ENCODE results near the gene NTF4. TPM values are rescaled to one million over a fixed set of nuclear protein-coding genes. Genes with fewer than 3 reads are reported as not detected.
A peak's percentile ranks its signal among the peaks of the same experiment; 100 is the strongest.

Gene NTF4
- total and polyA plus RNA-seq, 2 experiments from 2014 or later: 0.94 to 2.7 TPM

DNA sequence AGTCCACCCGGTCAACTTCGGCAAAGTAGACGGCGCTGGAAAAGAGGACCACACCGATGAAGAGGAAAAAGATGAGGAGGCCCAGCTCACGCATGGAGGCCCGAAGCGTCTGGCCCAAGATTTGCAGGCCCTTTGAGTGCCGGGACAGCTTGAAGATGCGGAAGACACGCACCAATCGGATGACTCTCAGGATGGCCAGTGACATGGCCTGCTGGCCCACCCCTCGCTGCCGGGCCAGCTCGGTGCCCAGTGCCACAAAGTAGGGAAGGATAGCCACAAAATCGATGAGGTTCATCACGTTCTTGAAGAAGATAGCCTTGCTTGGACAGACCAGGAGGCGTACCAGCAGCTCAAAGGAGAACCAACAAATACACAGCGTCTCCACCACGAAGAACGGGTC lies 5.8 kb upstream of the NTF4 start:
- Histone ChIP-seq H2AFZ (no peak overlapping the region), H4K20me1 (replicated peaks; ENCODE audit: insufficient read depth) (no peaks in the 10 kb centered on the region; the same call in 1 of the 2 replicates), H3F3A (replicated peaks; ENCODE audit: low read depth) (no peaks in the 10 kb centered on the region), H3K4me2 (no peak overlapping the region), H3K27ac (ENCODE audit: low read depth) (no peak overlapping the region), H3K79me2 (replicated peaks; ENCODE audit: insufficient read depth) (no peaks in the 10 kb centered on the region), H3K4me3 (no peak overlapping the region), H3K27me3 (ENCODE audit: insufficient read depth) (peaks cover 88% of the 10 kb centered on the region), H3K4me1 (ENCODE audit: insufficient read depth) (peaks cover 21% of the 10 kb centered on the region), H3K36me3 (ENCODE audit: insufficient read depth) (no peaks in the 10 kb centered on the region), H3K9me2 (ENCODE audit: insufficient read depth) (0 out of 2 replicates have a peak, but pooled peaks cover 6% of the 10 kb centered on the region)
- H3K27me3 Mint-ChIP-seq (ENCODE audit: insufficient read depth, low read depth, poor library complexity): peaks cover 75% of the 10 kb centered on the region
- H3K27ac Mint-ChIP-seq: no peak overlapping the region
- TF ChIP-seq CREB1 (CRISPR knock-in tag; IDR thresholded peaks at IDR 0.05; ENCODE audit: low read depth): no peak
- TF ChIP-seq, protein P1, sequence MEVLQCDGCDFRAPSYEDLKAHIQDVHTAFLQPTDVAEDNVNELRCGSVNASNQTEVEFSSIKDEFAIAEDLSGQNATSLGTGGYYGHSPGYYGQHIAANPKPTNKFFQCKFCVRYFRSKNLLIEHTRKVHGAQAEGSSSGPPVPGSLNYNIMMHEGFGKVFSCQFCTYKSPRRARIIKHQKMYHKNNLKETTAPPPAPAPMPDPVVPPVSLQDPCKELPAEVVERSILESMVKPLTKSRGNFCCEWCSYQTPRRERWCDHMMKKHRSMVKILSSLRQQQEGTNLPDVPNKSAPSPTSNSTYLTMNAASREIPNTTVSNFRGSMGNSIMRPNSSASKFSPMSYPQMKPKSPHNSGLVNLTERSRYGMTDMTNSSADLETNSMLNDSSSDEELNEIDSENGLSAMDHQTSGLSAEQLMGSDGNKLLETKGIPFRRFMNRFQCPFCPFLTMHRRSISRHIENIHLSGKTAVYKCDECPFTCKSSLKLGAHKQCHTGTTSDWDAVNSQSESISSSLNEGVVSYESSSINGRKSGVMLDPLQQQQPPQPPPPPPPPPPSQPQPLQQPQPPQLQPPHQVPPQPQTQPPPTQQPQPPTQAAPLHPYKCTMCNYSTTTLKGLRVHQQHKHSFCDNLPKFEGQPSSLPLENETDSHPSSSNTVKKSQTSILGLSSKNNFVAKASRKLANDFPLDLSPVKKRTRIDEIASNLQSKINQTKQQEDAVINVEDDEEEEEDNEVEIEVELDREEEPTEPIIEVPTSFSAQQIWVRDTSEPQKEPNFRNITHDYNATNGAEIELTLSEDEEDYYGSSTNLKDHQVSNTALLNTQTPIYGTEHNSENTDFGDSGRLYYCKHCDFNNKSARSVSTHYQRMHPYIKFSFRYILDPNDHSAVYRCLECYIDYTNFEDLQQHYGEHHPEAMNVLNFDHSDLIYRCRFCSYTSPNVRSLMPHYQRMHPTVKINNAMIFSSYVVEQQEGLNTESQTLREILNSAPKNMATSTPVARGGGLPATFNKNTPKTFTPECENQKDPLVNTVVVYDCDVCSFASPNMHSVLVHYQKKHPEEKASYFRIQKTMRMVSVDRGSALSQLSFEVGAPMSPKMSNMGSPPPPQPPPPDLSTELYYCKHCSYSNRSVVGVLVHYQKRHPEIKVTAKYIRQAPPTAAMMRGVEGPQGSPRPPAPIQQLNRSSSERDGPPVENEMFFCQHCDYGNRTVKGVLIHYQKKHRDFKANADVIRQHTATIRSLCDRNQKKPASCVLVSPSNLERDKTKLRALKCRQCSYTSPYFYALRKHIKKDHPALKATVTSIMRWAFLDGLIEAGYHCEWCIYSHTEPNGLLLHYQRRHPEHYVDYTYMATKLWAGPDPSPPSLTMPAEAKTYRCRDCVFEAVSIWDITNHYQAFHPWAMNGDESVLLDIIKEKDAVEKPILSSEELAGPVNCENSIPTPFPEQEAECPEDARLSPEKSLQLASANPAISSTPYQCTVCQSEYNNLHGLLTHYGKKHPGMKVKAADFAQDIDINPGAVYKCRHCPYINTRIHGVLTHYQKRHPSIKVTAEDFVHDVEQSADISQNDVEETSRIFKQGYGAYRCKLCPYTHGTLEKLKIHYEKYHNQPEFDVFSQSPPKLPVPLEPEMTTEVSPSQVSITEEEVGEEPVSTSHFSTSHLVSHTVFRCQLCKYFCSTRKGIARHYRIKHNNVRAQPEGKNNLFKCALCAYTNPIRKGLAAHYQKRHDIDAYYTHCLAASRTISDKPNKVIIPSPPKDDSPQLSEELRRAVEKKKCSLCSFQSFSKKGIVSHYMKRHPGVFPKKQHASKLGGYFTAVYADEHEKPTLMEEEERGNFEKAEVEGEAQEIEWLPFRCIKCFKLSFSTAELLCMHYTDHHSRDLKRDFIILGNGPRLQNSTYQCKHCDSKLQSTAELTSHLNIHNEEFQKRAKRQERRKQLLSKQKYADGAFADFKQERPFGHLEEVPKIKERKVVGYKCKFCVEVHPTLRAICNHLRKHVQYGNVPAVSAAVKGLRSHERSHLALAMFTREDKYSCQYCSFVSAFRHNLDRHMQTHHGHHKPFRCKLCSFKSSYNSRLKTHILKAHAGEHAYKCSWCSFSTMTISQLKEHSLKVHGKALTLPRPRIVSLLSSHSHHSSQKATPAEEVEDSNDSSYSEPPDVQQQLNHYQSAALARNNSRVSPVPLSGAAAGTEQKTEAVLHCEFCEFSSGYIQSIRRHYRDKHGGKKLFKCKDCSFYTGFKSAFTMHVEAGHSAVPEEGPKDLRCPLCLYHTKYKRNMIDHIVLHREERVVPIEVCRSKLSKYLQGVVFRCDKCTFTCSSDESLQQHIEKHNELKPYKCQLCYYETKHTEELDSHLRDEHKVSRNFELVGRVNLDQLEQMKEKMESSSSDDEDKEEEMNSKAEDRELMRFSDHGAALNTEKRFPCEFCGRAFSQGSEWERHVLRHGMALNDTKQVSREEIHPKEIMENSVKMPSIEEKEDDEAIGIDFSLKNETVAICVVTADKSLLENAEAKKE (CRISPR knock-in tag; IDR thresholded peaks at IDR 0.05): no peak
- no peak for TF ChIP-seq EZH2 (IDR thresholded peaks at IDR 0.05; ENCODE audit: low read depth, unreplicated experiment)
- no peak for DNase-seq (ENCODE audit: low spot score)
- peak overlapping the region; percentile 21; the same call in 1 of the 3 replicates for H3K4me3 Mint-ChIP-seq
- peaks cover 34% of the 10 kb centered on the region for H3K4me1 Mint-ChIP-seq
- peaks cover 10% of the 10 kb centered on the region for H3K36me3 Mint-ChIP-seq (ENCODE audit: low read depth)
- peaks cover 29% of the 10 kb centered on the region for H3K9me3 Mint-ChIP-seq
- ATAC-seq: no peak

DNA sequence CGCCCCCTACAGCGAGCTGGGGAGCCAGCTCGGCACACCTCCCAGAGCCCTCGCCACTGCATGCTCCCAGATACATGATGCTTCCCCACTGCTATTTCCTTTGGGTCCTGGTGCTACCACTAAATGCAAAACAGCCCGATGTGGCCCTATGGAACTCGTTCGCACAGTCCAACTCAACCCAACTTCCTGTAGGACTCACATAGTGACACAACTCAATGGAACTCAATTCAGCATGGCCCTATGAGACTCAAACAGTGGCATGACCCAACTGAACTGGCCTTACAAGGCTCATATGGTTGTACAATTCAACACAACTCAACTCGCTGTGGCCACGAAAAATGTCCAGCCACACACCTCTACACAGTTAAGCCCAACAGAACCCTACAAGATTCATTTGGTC lies 4.4 kb upstream of the NTF4 start:
- H3K4me1 Mint-ChIP-seq: peaks cover 39% of the 10 kb centered on the region
- Histone ChIP-seq H3K4me3 (no peak overlapping the region), H4K20me1 (replicated peaks; ENCODE audit: insufficient read depth) (no peaks in the 10 kb centered on the region; the same call in 1 of the 2 replicates), H3K36me3 (ENCODE audit: insufficient read depth) (no peaks in the 10 kb centered on the region), H3K79me2 (replicated peaks; ENCODE audit: insufficient read depth) (no peaks in the 10 kb centered on the region), H2AFZ (no peak overlapping the region), H3K4me1 (ENCODE audit: insufficient read depth) (peaks cover 29% of the 10 kb centered on the region), H3K9me2 (ENCODE audit: insufficient read depth) (0 out of 2 replicates have a peak, but pooled peaks cover 6% of the 10 kb centered on the region), H3K27ac (ENCODE audit: low read depth) (no peak overlapping the region), H3F3A (replicated peaks; ENCODE audit: low read depth) (no peaks in the 10 kb centered on the region), H3K27me3 (ENCODE audit: insufficient read depth) (peaks cover 85% of the 10 kb centered on the region), H3K4me2 (no peak overlapping the region)
- H3K36me3 Mint-ChIP-seq (ENCODE audit: low read depth): peaks cover 10% of the 10 kb centered on the region
- TF ChIP-seq, protein P2, sequence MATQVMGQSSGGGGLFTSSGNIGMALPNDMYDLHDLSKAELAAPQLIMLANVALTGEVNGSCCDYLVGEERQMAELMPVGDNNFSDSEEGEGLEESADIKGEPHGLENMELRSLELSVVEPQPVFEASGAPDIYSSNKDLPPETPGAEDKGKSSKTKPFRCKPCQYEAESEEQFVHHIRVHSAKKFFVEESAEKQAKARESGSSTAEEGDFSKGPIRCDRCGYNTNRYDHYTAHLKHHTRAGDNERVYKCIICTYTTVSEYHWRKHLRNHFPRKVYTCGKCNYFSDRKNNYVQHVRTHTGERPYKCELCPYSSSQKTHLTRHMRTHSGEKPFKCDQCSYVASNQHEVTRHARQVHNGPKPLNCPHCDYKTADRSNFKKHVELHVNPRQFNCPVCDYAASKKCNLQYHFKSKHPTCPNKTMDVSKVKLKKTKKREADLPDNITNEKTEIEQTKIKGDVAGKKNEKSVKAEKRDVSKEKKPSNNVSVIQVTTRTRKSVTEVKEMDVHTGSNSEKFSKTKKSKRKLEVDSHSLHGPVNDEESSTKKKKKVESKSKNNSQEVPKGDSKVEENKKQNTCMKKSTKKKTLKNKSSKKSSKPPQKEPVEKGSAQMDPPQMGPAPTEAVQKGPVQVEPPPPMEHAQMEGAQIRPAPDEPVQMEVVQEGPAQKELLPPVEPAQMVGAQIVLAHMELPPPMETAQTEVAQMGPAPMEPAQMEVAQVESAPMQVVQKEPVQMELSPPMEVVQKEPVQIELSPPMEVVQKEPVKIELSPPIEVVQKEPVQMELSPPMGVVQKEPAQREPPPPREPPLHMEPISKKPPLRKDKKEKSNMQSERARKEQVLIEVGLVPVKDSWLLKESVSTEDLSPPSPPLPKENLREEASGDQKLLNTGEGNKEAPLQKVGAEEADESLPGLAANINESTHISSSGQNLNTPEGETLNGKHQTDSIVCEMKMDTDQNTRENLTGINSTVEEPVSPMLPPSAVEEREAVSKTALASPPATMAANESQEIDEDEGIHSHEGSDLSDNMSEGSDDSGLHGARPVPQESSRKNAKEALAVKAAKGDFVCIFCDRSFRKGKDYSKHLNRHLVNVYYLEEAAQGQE (IDR thresholded peaks at IDR 0.05; ENCODE audit: unreplicated experiment): no peak
- DNase-seq (ENCODE audit: low spot score) (no peak), ATAC-seq (no peak)
- peaks cover 29% of the 10 kb centered on the region for H3K9me3 Mint-ChIP-seq
- H3K27ac Mint-ChIP-seq: no peak overlapping the region
- peaks cover 71% of the 10 kb centered on the region for H3K27me3 Mint-ChIP-seq (ENCODE audit: insufficient read depth, low read depth, poor library complexity)
- no peak overlapping the region; the same call in 2 of the 3 replicates for H3K4me3 Mint-ChIP-seq
